Thyroid gland (tissue), 4 donors: ENCODE measurements around the gene ARHGAP24. TPM values are rescaled to one million over a fixed set of nuclear protein-coding genes. Genes with fewer than 3 reads are reported as not detected.

Source experiments
- DNase-seq, 2 donors: peaks; one replicate each; pipeline ENCODE4 v3.0.0-alpha.2; 2019
- H3K27ac ChIP-seq, 3 donors: fragments of 200-600 bp; sonication (generic); 1 replicate in 2 of 3; 2 replicates in 1 of 3; pipeline ENCODE4 v1.5.1; 2016 to 2019; ENCODE audit warnings: mild to moderate bottlenecking in 1 of 3, moderate library complexity in 1 of 3
- H3K27me3 ChIP-seq: fragments of 200-600 bp; sonication (generic); one replicate; pipeline ENCODE4 v1.5.1; 2019
- H3K36me3 ChIP-seq, 2 donors: fragments of 200-600 bp; sonication (generic); one replicate each; pipeline ENCODE4 v1.5.1; 2016 to 2019
- H3K4me1 ChIP-seq, 2 donors: fragments of 200-600 bp; sonication (generic); one replicate each; pipeline ENCODE4 v1.5.1; 2017 to 2019
- H3K4me3 ChIP-seq, 3 donors: fragments of 200-600 bp; sonication (generic); replicated peaks in 1 of 3; 1 replicate in 2 of 3; 2 replicates in 1 of 3; pipeline ENCODE4 v1.5.1; 2016; ENCODE audit warnings: mild to moderate bottlenecking in 1 of 3
- H3K9me3 ChIP-seq: fragments of 200-600 bp; sonication (generic); one replicate; pipeline ENCODE4 v1.5.1; 2017
- POLR2A ChIP-seq, 2 donors: fragments of 450-650 bp; IDR thresholded peaks; one replicate each; pipeline ENCODE4 v1.6.1; 2017; ENCODE audit warnings: antibody characterized with exemption in 2 of 2, mild to moderate bottlenecking in 2 of 2, moderate library complexity in 1 of 2
- WGBS, 2 donors: methylation state at CpG; one replicate each; pipeline ENCODE4 v1.1.5; 2017; 5-methylcytosine and 5-hydroxymethylcytosine counted together
- intact Hi-C: fragments of 100-400 bp; cut with DNase I; formaldehyde crosslinking; loops from one replicate; pipeline ENCODE4 v1.15.1; 2023
- total RNA-seq, 4 donors: library from RNA; depleted of rRNA; stranded (reverse); fragments of >200 nt; gene quantifications; one replicate each; pipeline ENCODE4 v1.2.3, GENCODE V29; 2016
- TF ChIP-seq, protein P1 (sequence below), 6 experiments: fragments of 200-600 bp in 3 of 6; fragments of 450-650 bp in 3 of 6; sonication (generic) in 3 of 6; IDR thresholded peaks; one replicate each; pipeline ENCODE4 v1.5.1; 2016 to 2019; ENCODE audit warnings: antibody characterized with exemption in 6 of 6, mild to moderate bottlenecking in 2 of 6, inconsistent platforms in 1 of 6, moderate library complexity in 1 of 6

ARHGAP24 gene
- total RNA-seq, 4 donors from 2014 or later: 20.8 to 70.3 (median 52.4) TPM

DNA sequence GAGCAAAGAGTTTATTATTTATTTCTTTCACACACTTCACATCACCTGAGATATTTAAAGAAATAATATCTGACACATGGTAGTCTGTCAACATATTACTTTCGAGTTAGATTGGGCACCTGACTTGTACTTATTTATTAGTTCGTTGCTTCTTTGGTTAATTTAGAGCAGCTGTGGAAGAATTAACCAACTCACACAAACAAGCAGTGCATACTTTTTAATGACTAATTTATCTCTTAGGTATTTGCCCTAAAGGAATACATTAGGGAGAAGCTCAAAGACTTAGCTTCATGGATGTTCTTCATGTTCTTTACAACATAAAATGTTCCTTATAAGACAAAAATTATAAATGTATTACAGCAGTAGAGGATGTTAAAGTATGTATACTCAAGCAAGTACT lies 242.9 kb downstream of the ARHGAP24 start:
- Histone ChIP-seq H3K27me3 (no peaks in the 10 kb centered on the region), H3K27ac (no peak overlapping the region), H3K9me3 (no peaks in the 10 kb centered on the region), H3K4me1 (no peaks in the 10 kb centered on the region), H3K36me3 (no peaks in the 10 kb centered on the region), H3K4me3 (no peak overlapping the region)
- 64 to 69% methylated on average over 2 of the region's 2 CpGs for WGBS, 2 donors
- TF ChIP-seq POLR2A (IDR thresholded peaks at IDR 0.05): no peak
- TF ChIP-seq, protein P1, sequence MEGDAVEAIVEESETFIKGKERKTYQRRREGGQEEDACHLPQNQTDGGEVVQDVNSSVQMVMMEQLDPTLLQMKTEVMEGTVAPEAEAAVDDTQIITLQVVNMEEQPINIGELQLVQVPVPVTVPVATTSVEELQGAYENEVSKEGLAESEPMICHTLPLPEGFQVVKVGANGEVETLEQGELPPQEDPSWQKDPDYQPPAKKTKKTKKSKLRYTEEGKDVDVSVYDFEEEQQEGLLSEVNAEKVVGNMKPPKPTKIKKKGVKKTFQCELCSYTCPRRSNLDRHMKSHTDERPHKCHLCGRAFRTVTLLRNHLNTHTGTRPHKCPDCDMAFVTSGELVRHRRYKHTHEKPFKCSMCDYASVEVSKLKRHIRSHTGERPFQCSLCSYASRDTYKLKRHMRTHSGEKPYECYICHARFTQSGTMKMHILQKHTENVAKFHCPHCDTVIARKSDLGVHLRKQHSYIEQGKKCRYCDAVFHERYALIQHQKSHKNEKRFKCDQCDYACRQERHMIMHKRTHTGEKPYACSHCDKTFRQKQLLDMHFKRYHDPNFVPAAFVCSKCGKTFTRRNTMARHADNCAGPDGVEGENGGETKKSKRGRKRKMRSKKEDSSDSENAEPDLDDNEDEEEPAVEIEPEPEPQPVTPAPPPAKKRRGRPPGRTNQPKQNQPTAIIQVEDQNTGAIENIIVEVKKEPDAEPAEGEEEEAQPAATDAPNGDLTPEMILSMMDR (IDR thresholded peaks at IDR 0.05): no peak
- no peak for DNase-seq
- intact Hi-C loops: no loop called here

DNA sequence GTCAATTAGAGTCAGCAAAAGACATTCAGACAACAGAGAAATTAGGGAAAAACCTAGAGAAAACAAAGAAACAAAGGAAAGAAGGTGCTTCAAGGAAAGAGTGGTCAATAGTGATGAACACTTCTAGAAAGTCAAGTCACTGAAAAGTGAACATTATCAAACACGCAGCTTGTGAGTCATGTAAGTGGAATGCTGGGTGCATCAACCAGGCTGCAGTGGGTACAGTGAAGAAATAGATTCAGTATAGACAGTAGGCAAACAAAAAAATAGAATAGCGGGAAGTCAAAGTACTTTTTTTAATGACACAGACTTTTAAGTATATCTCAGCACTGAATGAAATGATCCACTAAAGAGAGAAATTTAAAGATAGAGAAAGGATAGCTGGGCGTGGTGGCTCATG lies 245.8 kb downstream of the ARHGAP24 start:
- Histone ChIP-seq H3K9me3 (no peaks in the 10 kb centered on the region), H3K36me3 (no peaks in the 10 kb centered on the region), H3K27ac (no peak overlapping the region), H3K27me3 (no peaks in the 10 kb centered on the region), H3K4me1 (peaks cover 0 to 5% of the 10 kb centered on the region in 2 donors), H3K4me3 (no peak overlapping the region)
- intact Hi-C loops: no loop called here
- no peak for TF ChIP-seq POLR2A (IDR thresholded peaks at IDR 0.05)
- TF ChIP-seq, protein P1 (IDR thresholded peaks at IDR 0.05): no peak
- WGBS, 2 donors: 62% methylated on average over 3 of the region's 3 CpGs
- DNase-seq: no peak

DNA sequence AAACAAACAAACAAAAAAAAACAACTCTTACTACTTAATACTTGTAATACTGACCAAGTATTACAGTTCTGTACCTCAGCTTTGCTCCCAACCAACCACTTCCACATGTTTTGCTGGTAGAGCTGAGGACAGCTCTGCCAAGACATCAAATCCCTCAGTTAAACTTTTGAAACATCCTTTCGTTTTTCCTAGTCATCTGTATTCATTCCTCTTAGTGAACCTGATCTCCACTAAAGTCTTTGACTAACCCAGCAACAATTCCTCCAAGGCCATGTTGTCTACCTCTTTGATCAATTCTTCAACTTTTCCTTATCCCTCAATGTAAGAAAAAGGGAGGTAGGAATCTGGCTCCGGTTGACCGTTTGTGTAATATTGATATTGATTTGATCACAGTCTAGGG lies 247.5 kb downstream of the ARHGAP24 start:
- TF ChIP-seq, protein P1 (IDR thresholded peaks at IDR 0.05): no peak
- no peak for TF ChIP-seq POLR2A (IDR thresholded peaks at IDR 0.05)
- Histone ChIP-seq H3K27me3 (no peaks in the 10 kb centered on the region), H3K4me3 (no peak overlapping the region), H3K36me3 (no peaks in the 10 kb centered on the region), H3K4me1 (peaks cover 0 to 5% of the 10 kb centered on the region in 2 donors), H3K27ac (no peak overlapping the region), H3K9me3 (no peaks in the 10 kb centered on the region)
- intact Hi-C loops: no loop called here
- 91 to 93% methylated on average over 3 of the region's 3 CpGs for WGBS, 2 donors
- no peak for DNase-seq

DNA sequence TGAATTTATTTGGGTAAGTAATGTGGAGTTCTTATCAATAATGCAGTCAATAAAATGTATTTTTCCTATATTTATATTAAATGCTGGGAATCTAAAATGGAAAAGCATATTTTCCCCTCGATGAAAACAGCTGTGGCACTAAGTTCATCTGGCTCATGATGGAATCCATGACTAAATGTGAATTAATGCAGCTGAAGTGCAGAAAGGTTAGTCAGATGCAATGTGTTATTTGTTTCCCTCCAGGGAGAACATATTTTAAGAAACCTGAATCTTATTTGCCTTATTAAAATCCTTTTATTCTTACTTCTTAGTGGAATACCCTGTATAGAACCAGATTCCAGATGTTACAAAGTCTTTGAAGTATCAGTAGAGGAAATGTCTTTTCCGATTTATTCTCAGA lies 247.9 kb downstream of the ARHGAP24 start:
- H3K27me3 ChIP-seq: no peaks in the 10 kb centered on the region
- TF ChIP-seq, protein P1 (IDR thresholded peaks at IDR 0.05): no peak
- no peak for TF ChIP-seq POLR2A (IDR thresholded peaks at IDR 0.05)
- intact Hi-C loops: no loop called here
- H3K4me3 ChIP-seq: no peak overlapping the region
- no peaks in the 10 kb centered on the region for H3K36me3 ChIP-seq
- H3K9me3 ChIP-seq: no peaks in the 10 kb centered on the region
- peaks cover 0 to 5% of the 10 kb centered on the region in 2 donors for H3K4me1 ChIP-seq
- WGBS, 2 donors: 88 to 92% methylated on average over 2 of the region's 2 CpGs
- no peak overlapping the region for H3K27ac ChIP-seq
- no peak for DNase-seq

DNA sequence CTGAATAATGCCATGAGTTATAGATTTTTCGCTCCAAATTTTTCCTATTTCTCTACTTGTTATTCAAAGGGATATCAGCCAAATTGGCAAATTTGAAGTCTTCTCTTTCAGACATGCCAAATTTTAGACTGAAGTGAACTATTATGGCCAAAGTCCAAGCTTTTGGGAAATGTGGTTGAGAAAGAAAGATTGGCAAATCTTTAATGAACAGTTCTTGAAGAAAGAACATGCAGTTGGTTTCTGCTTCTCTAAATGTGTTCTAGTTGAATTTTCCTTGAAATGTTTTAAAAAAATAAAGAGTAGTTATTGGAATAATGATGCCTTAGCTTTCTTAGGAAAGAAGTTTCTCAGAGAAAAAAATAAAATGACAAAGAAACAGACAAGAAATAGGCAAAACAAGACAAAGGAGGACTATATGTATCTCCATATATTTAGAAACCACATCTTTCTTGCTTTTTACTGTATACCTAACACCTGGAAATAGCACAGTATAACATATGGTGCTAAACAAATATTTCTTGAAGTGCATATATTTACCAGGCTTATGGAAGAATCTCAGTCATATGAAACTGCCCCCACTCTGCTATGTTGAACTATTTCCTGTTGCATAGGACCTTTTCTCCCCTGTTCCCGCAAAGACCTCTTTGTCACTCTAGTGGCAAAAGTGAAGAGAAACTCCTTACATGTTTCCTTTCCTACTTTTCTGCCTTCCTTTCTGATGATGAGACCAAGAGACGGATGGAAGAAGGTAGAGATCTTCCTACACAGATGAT lies 250.0 kb downstream of the ARHGAP24 start:
- Histone ChIP-seq H3K4me3 (no peak overlapping the region), H3K27me3 (no peaks in the 10 kb centered on the region), H3K36me3 (no peaks in the 10 kb centered on the region), H3K9me3 (no peaks in the 10 kb centered on the region), H3K27ac (peak overlapping the region in 1 of 3 donors; percentile 22), H3K4me1 (peaks cover 0 to 5% of the 10 kb centered on the region in 2 donors)
- TF ChIP-seq, protein P1 (IDR thresholded peaks at IDR 0.05): no peak
- no peak for TF ChIP-seq POLR2A (IDR thresholded peaks at IDR 0.05)
- intact Hi-C loops: no loop called here
- WGBS, 2 donors: 89 to 91% methylated on average over 3 of the region's 3 CpGs
- DNase-seq: no peak
